ENCODE results near the gene ADAMTS8. TPM values are rescaled to one million over a fixed set of nuclear protein-coding genes. Genes with fewer than 3 reads are reported as not detected.

Gene ADAMTS8
- total RNA-seq, 1 experiment from 2014 or later: not detected

DNA sequence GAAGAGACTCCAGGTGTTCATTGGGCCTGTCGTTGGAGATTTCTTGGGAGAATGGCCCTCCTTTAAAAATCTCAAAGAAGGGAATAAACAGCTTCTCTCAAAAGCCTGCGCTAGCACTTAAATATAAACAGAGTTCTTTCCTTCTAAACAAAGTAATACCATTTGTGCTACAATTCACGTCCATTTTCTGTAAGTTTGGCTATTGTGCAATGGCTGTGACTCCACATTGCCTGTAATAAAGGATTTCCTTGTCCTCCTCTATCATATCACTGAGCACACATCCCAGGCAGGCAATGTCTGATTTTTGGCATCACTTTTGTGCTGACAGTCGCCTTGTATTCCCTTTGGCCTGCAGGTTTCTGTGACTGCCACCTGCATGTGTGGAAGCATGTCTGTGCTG is 4.9 kb upstream of the ADAMTS8 start:
- H3K4me3 Mint-ChIP-seq (ENCODE audit: low read depth, unreplicated experiment): no peak overlapping the region
- CTCF ChIA-PET: interaction anchor here (0.7 to 1.9 kb wide), 2 partner anchors 286 to 429 kb away, joined by 4 to 8 read pairs; no protein-coding TSS in a partner anchor
- no peak for DNase-seq
- H3K4me1 Mint-ChIP-seq (ENCODE audit: low read depth, unreplicated experiment): no peaks in the 10 kb centered on the region
- TF ChIP-seq CTCF (IDR thresholded peaks at IDR 0.05; ENCODE audit: unreplicated experiment): no peak
- H3K36me3 Mint-ChIP-seq (ENCODE audit: insufficient read depth, unreplicated experiment): no peaks in the 10 kb centered on the region
- H3K27me3 Mint-ChIP-seq (ENCODE audit: unreplicated experiment): peaks cover 35% of the 10 kb centered on the region
- no peaks in the 10 kb centered on the region for H3K9me3 Mint-ChIP-seq (ENCODE audit: low read depth, unreplicated experiment)
- no peak overlapping the region for H3K27ac Mint-ChIP-seq (ENCODE audit: unreplicated experiment)
- no TSS peak for BruUV-seq (replicated peaks)
- intact Hi-C loops (cut with micrococcal nuclease; ENCODE audit: unreplicated experiment): loop anchor here (5.0 kb wide), 1 partner anchor 414 kb away; no protein-coding TSS in a partner anchor

- no TSS peak for BruUV-seq (replicated peaks)
- Mint-ChIP-seq H3K4me3 (ENCODE audit: low read depth, unreplicated experiment) (no peak overlapping the region), H3K9me3 (ENCODE audit: low read depth, unreplicated experiment) (no peaks in the 10 kb centered on the region), H3K36me3 (ENCODE audit: insufficient read depth, unreplicated experiment) (no peaks in the 10 kb centered on the region), H3K27me3 (ENCODE audit: unreplicated experiment) (peaks cover 34% of the 10 kb centered on the region), H3K27ac (ENCODE audit: unreplicated experiment) (no peak overlapping the region), H3K4me1 (ENCODE audit: low read depth, unreplicated experiment) (no peaks in the 10 kb centered on the region)
- TF ChIP-seq CTCF (IDR thresholded peaks at IDR 0.05; ENCODE audit: unreplicated experiment): no peak
- intact Hi-C loops (cut with micrococcal nuclease; ENCODE audit: unreplicated experiment): loop anchor here (5.0 kb wide), 1 partner anchor 416 kb away; no protein-coding TSS in a partner anchor
- DNase-seq: no peak
- CTCF ChIA-PET: interaction anchor here (0.6 to 1.0 kb wide), 6 partner anchors 27 to 463 kb away, joined by 3 to 28 read pairs (median 5); no protein-coding TSS in a partner anchor
Observed at GRCh38 chr11:130431801-130432200, 3.4 kb upstream of the ADAMTS8 start.

GRCh38 chr11:130431331-130431773 is 2.9 kb upstream of the ADAMTS8 start:
- Mint-ChIP-seq H3K27ac (ENCODE audit: unreplicated experiment) (no peak overlapping the region), H3K4me1 (ENCODE audit: low read depth, unreplicated experiment) (no peaks in the 10 kb centered on the region), H3K36me3 (ENCODE audit: insufficient read depth, unreplicated experiment) (no peaks in the 10 kb centered on the region), H3K9me3 (ENCODE audit: low read depth, unreplicated experiment) (no peaks in the 10 kb centered on the region), H3K4me3 (ENCODE audit: low read depth, unreplicated experiment) (no peak overlapping the region), H3K27me3 (ENCODE audit: unreplicated experiment) (peaks cover 38% of the 10 kb centered on the region)
- CTCF ChIA-PET: interaction anchor here (0.7 to 1.0 kb wide), 8 partner anchors 26 to 463 kb away, joined by 3 to 28 read pairs (median 4); no protein-coding TSS in a partner anchor
- intact Hi-C loops (cut with micrococcal nuclease; ENCODE audit: unreplicated experiment): loop anchor here (5.0 kb wide), 1 partner anchor 416 kb away; no protein-coding TSS in a partner anchor
- TF ChIP-seq CTCF (IDR thresholded peaks at IDR 0.05; ENCODE audit: unreplicated experiment): peak; percentile 47
- no TSS peak for BruUV-seq (replicated peaks)
- DNase-seq: peak; percentile 68

DNA sequence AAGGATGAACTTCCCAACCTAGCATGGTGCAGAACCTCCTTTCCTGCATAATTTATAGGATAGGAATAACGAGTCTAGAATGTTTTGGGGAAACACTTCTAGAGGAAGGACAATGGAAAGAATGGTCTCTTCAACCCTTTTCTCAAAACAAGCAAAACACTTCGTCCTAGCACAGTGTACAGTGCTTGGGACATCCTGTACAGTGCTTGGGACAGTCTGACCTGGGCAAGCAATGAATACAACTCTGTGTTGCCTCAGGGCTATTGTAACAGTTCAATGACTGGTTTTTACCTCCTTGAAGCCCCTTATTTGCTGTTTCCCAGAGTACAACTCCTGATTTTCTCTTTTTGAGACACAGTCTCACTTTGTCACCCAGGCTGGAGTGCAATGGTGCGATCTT is 1.6 kb upstream of the ADAMTS8 start:
- Mint-ChIP-seq H3K4me1 (ENCODE audit: low read depth, unreplicated experiment) (no peaks in the 10 kb centered on the region), H3K27me3 (ENCODE audit: unreplicated experiment) (peaks cover 49% of the 10 kb centered on the region), H3K9me3 (ENCODE audit: low read depth, unreplicated experiment) (no peaks in the 10 kb centered on the region), H3K4me3 (ENCODE audit: low read depth, unreplicated experiment) (no peak overlapping the region), H3K36me3 (ENCODE audit: insufficient read depth, unreplicated experiment) (no peaks in the 10 kb centered on the region), H3K27ac (ENCODE audit: unreplicated experiment) (no peak overlapping the region)
- intact Hi-C loops (cut with micrococcal nuclease; ENCODE audit: unreplicated experiment): loop anchor here (5.0 kb wide), 1 partner anchor 417 kb away; no protein-coding TSS in a partner anchor
- CTCF ChIA-PET: no interaction called here
- DNase-seq: no peak
- no peak for TF ChIP-seq CTCF (IDR thresholded peaks at IDR 0.05; ENCODE audit: unreplicated experiment)
- BruUV-seq (replicated peaks): no TSS peak

All from Calu3 (cell line).